GM12878 (cell line): ENCODE measurements around the gene UNC119B. TPM values are rescaled to one million over a fixed set of nuclear protein-coding genes. Genes with fewer than 3 reads are reported as not detected.

Experiments
- ATAC-seq: fragments of 200-7000 bp; cut with Tn5 transposase; 3 replicates; pipeline ENCODE4 v1.9.1; 2020; ENCODE audit warnings: mild to moderate bottlenecking, moderate library complexity
- BruUV-seq: library from RNA; stranded (reverse); fragments of 400-500 nt; replicated peaks from 2 replicates; lab custom pipeline; 2021; lab: Mats Ljungman, UMichigan
- CTCF ChIA-PET: fragments of 300-600 bp; sonication (Branson Sonifier 250); formaldehyde crosslinking; extraction: SDS; loops from one replicate; lab custom pipeline; 2021; ENCODE audit warnings: inconsistent platforms; lab: Yijun Ruan, JAX
- POLR2A ChIA-PET: fragments of 350-600 bp; formaldehyde crosslinking; extraction: SDS; loops from one replicate; lab custom pipeline; 2021; ENCODE audit warnings: inconsistent platforms; lab: Charles Lee
- RAD21 ChIA-PET: fragments of 300-600 bp; sonication (Branson Sonifier 250); formaldehyde crosslinking; loops from one replicate; lab custom pipeline; 2023; ENCODE audit warnings: antibody characterized with exemption; ENCODE audit not compliant: unreplicated experiment; lab: Charles Lee
- SMC1A ChIA-PET: fragments of 300-600 bp; sonication (Branson Sonifier 250); formaldehyde crosslinking; loops from one replicate; lab custom pipeline; 2023; ENCODE audit not compliant: unreplicated experiment, uncharacterized antibody; lab: Charles Lee
- DNase-seq: peaks from one replicate; pipeline ENCODE4 v3.0.0-alpha.2; 2011; ENCODE audit warnings: low read depth, low spot score
- FAIRE-seq: peaks from 3 replicates; lab custom pipeline; 2011; peaks lifted over from hg19 to GRCh38; lab: Jason Lieb, UNC
- H2AFZ ChIP-seq: 2 replicates; pipeline ENCODE4 v1.6.0; 2011; ENCODE audit warnings: low read depth, low read length, control low read depth; ENCODE audit not compliant: control insufficient read depth
- H3K27ac ChIP-seq: 2 replicates; pipeline ENCODE4 v1.5.1; 2011; ENCODE audit warnings: control low read depth; ENCODE audit not compliant: control insufficient read depth, insufficient read depth
- H3K27me3 ChIP-seq, 2 experiments: replicated peaks in 1 of 2; 2 replicates each; pipeline versions ENCODE4 v1.6.0 to v1.6.1; 2011; ENCODE audit warnings: low read length in 1 of 2; ENCODE audit not compliant: control insufficient read depth in 2 of 2, insufficient read depth in 2 of 2
- H3K36me3 ChIP-seq, 2 experiments: 2 replicates each; pipeline ENCODE4 v1.5.1; 2011; ENCODE audit warnings: low read length in 1 of 2; ENCODE audit not compliant: control insufficient read depth in 2 of 2, insufficient read depth in 2 of 2
- H3K4me1 ChIP-seq: 2 replicates; pipeline ENCODE4 v1.6.1; 2011; ENCODE audit warnings: mild to moderate bottlenecking, low read length, moderate library complexity, mixed read lengths; ENCODE audit not compliant: control insufficient read depth, insufficient read depth
- H3K4me2 ChIP-seq: 2 replicates; pipeline ENCODE4 v1.6.0; 2011; ENCODE audit warnings: control low read depth; ENCODE audit not compliant: control insufficient read depth, insufficient read depth
- H3K4me3 ChIP-seq: fragments of 200-600 bp; sonication (generic); 2 replicates; pipeline ENCODE4 v1.5.1; 2016
- H3K79me2 ChIP-seq: 2 replicates; pipeline ENCODE4 v1.6.0; 2011; ENCODE audit warnings: low read length; ENCODE audit not compliant: control insufficient read depth, insufficient read depth
- H3K9ac ChIP-seq: 2 replicates; pipeline ENCODE4 v1.8.0; 2011; ENCODE audit warnings: low read length, control low read depth, mixed read lengths; ENCODE audit not compliant: control insufficient read depth, insufficient read depth
- H3K9me3 ChIP-seq: replicated peaks from 3 replicates; pipeline ENCODE4 v1.5.1; 2011; ENCODE audit warnings: mild to moderate bottlenecking, low read length; ENCODE audit not compliant: control insufficient read depth, insufficient read depth
- H4K20me1 ChIP-seq: 2 replicates; pipeline ENCODE4 v1.6.0; 2011; ENCODE audit not compliant: control insufficient read depth, insufficient read depth
- BACH1 ChIP-seq: fragments of 450-650 bp; IDR thresholded peaks from 2 replicates; pipeline ENCODE4 v1.6.1; 2017; ENCODE audit warnings: mild to moderate bottlenecking, borderline replicate concordance
- BHLHE40 ChIP-seq, 2 experiments: fragments of 450-650 bp in 1 of 2; IDR thresholded peaks; 2 replicates each; pipeline ENCODE4 v1.6.1; 2011 to 2017; ENCODE audit warnings: low read depth in 2 of 2, borderline replicate concordance in 1 of 2, improper control_type of control experiment in 1 of 2, low read length in 1 of 2, mild to moderate bottlenecking in 1 of 2
- BRCA1 ChIP-seq: IDR thresholded peaks from 2 replicates; pipeline ENCODE4 v1.6.1; 2011; ENCODE audit warnings: low read depth, low read length, improper control_type of control experiment
- CHD2 ChIP-seq: IDR thresholded peaks from 2 replicates; pipeline ENCODE4 v1.6.1; 2011; ENCODE audit warnings: low read depth, low read length, improper control_type of control experiment, borderline replicate concordance
- CREB1 ChIP-seq: IDR thresholded peaks from 2 replicates; pipeline ENCODE4 v1.6.1; 2012; ENCODE audit warnings: low read depth, mild to moderate bottlenecking, inconsistent platforms
- CTCF ChIP-seq, 3 experiments: IDR thresholded peaks in 2 of 3; conservative IDR thresholded peaks in 1 of 3; 2 replicates each; pipeline ENCODE4 v1.5.1; 2011; ENCODE audit warnings: low read depth in 3 of 3, low read length in 3 of 3, mild to moderate bottlenecking in 3 of 3, control low read depth in 2 of 3, moderate library complexity in 2 of 3, inconsistent platforms in 1 of 3, mixed read lengths in 1 of 3; ENCODE audit not compliant: control insufficient read depth in 2 of 3, insufficient read depth in 1 of 3; ENCODE audit errors: extremely low read depth in 1 of 3
- E2F4 ChIP-seq: IDR thresholded peaks from 2 replicates; pipeline ENCODE4 v1.6.1; 2012; ENCODE audit warnings: low read depth, low read length, improper control_type of control experiment
- E2F8 ChIP-seq: fragments of 450-650 bp; IDR thresholded peaks from 2 replicates; pipeline ENCODE4 v1.6.1; 2018; ENCODE audit warnings: mild to moderate bottlenecking, low read depth, moderate library complexity; ENCODE audit not compliant: partially characterized antibody
- FOXM1 ChIP-seq: IDR thresholded peaks from 2 replicates; pipeline ENCODE4 v1.6.1; 2012; ENCODE audit warnings: low read depth, mild to moderate bottlenecking, inconsistent platforms, low read length, moderate library complexity
- JUND ChIP-seq: IDR thresholded peaks from 2 replicates; pipeline ENCODE4 v1.6.1; 2012; ENCODE audit warnings: low read depth, mild to moderate bottlenecking, low read length, improper control_type of control experiment, moderate library complexity
- LARP7 ChIP-seq: fragments of 450-650 bp; IDR thresholded peaks from 2 replicates; pipeline ENCODE4 v1.6.1; 2017; ENCODE audit warnings: mild to moderate bottlenecking
- NR2C1 ChIP-seq: fragments of 450-650 bp; IDR thresholded peaks from 2 replicates; pipeline ENCODE4 v1.6.1; 2017; ENCODE audit warnings: antibody characterized with exemption, mild to moderate bottlenecking, moderate library complexity
- RBBP5 ChIP-seq: fragments of 200-600 bp; sonication (generic); conservative IDR thresholded peaks from 2 replicates; pipeline ENCODE4 v1.6.1; 2016
- RFX5 ChIP-seq: IDR thresholded peaks from 2 replicates; pipeline ENCODE4 v1.6.1; 2011; ENCODE audit warnings: low read depth, low read length, improper control_type of control experiment
- SREBF1 ChIP-seq: IDR thresholded peaks from 2 replicates; pipeline ENCODE4 v1.6.1; 2012; ENCODE audit warnings: mild to moderate bottlenecking, low read length
- SUZ12 ChIP-seq: fragments of 200-600 bp; sonication (generic); IDR thresholded peaks from one replicate; pipeline ENCODE4 v1.6.1; 2018; ENCODE audit warnings: antibody characterized with exemption, mild to moderate bottlenecking; ENCODE audit not compliant: unreplicated experiment
- WRNIP1 ChIP-seq: IDR thresholded peaks from 2 replicates; pipeline ENCODE4 v1.6.1; 2011; ENCODE audit warnings: low read depth, low read length, improper control_type of control experiment, borderline replicate concordance
- WGBS: methylation state at CpG from one replicate; pipeline ENCODE4 v1.1.6; 2016; ENCODE audit warnings: low lambda C conversion rate; ENCODE audit not compliant: insufficient replicate concordance, insufficient coverage; ENCODE audit errors: missing lambda C conversion rate; 5-methylcytosine and 5-hydroxymethylcytosine counted together
- in situ Hi-C: fragments of 300-500 bp; cut with MboI; formaldehyde crosslinking; loops from 9 replicates; pipeline ENCODE4 v1.14.3; 2018; ENCODE audit warnings: mixed read lengths
- intact Hi-C: fragments of 100-400 bp; cut with micrococcal nuclease; formaldehyde crosslinking; loops from one replicate; pipeline ENCODE4 v1.14.2; 2022; ENCODE audit not compliant: unreplicated experiment
- polyA plus RNA-seq, 11 experiments: library from polyadenylated mRNA; depleted of rRNA in 4 of 11; unstranded in 6 of 11; stranded (reverse) in 5 of 11; fragments of >200 nt; fragmentation: Nextera tagmentation in 4 of 11; fragmentation: Illumina TruSeq in 1 of 11; extraction: Ambion mirVana in 4 of 11; extraction: Trizol in 1 of 11; gene quantifications; 1 replicate in 1 of 11; 2 replicates in 10 of 11; pipeline versions ENCODE4 v1.2.1 to v1.2.3, GENCODE V29; 2011 to 2016; ENCODE audit warnings: inconsistent platforms in 2 of 11, missing spikeins in 2 of 11, low read depth in 1 of 11
- total RNA-seq, 4 experiments: library from RNA; depleted of rRNA in 3 of 4; stranded (reverse); fragments of >200 nt in 3 of 4; fragmentation: Illumina TruSeq in 1 of 4; extraction: Trizol in 1 of 4; gene quantifications; 2 replicates each; pipeline versions ENCODE4 v1.2.1 to v1.2.3, GENCODE V29; 2013 to 2021

UNC119B gene
- total and polyA plus RNA-seq, 10 of the 15 experiments (the other 5 are each of a cell fraction or from before 2014, with no cell fraction given), result 4.3 to 31.5 (median 10.5) TPM

GRCh38 chr12:120687578-120688289 lies 22.5 kb upstream of the UNC119B start:
- Histone ChIP-seq H3K9me3 (peaks cover 2% of the 10 kb centered on the region; the same call in 1 of the 3 replicates), H3K27me3 (no peaks in the 10 kb centered on the region), H3K9ac (peak overlapping the region; percentile 86), H4K20me1 (no peaks in the 10 kb centered on the region; the same call in 1 of the 2 replicates), H3K4me3 (peak overlapping the region; percentile 97), H3K79me2 (peaks cover 57% of the 10 kb centered on the region), H3K4me2 (peak overlapping the region; percentile 70), H2AFZ (no peak overlapping the region), H3K36me3 (peaks cover 0 to 2% of the 10 kb centered on the region in 2 experiments; a peak in 2 of 4 replicates), H3K27ac (peak overlapping the region; percentile 74), H3K4me1 (peaks cover 15% of the 10 kb centered on the region)
- no peak for FAIRE-seq
- WGBS, result under 1% methylated on average over 31 of the region's 31 CpGs
- POLR2A ChIA-PET, result interaction anchor here (1.0 to 7.4 kb wide), 12 partner anchors 9 to 284 kb away, joined by 3 to 57 read pairs (median 6); partner anchors contain the start of gene POP5
- CTCF ChIA-PET, result interaction anchor here (0.7 to 24.8 kb wide), 14 partner anchors 9 to 285 kb away, joined by 3 to 454 read pairs (median 4); partner anchors contain the start of genes CABP1 and POP5
- BruUV-seq, result no TSS peak
- no peak for DNase-seq
- in situ Hi-C loops (no loop called here), intact Hi-C loops (loop anchor here (2.0 to 5.0 kb wide), 4 partner anchors 25 to 283 kb away; no protein-coding TSS in a partner anchor)
- no peak for ATAC-seq
- RAD21 ChIA-PET, result interaction anchor here (0.8 to 8.9 kb wide), 9 partner anchors 10 to 284 kb away, joined by 3 to 144 read pairs (median 11); partner anchors contain the start of genes POP5 and UNC119B
- SMC1A ChIA-PET, result interaction anchor here (1.0 to 11.7 kb wide), 11 partner anchors 10 to 284 kb away, joined by 3 to 167 read pairs (median 6); partner anchors contain the start of genes POP5 and UNC119B
- TF ChIP-seq FOXM1 (no peak), E2F4 (no peak), E2F8 (no peak), WRNIP1 (0 out of 2 replicates have a peak, but pooled peaks have one; percentile 26), RBBP5 (no peak), BRCA1 (no peak), SUZ12 (no peak), BACH1 (no peak), CTCF (IDR thresholded peaks at IDR 0.05 in 2 of 3, conservative IDR thresholded peaks at IDR 0.05 in 1 of 3; ENCODE audit: control insufficient read depth in 2 of 3, extremely low read depth in 1 of 3, insufficient read depth in 1 of 3, low read depth in 3 of 3, low read length in 3 of 3) (0 out of 6 replicates have a peak, but pooled peaks of 1 of the 3 experiments have one; percentile 4), BHLHE40 (IDR thresholded peaks at IDR 0.05; ENCODE audit: borderline replicate concordance in 1 of 2, low read depth in 2 of 2, low read length in 1 of 2) (peak; percentile 96), SREBF1 (no peak), CREB1 (no peak), CHD2 (no peak), RFX5 (no peak), NR2C1 (no peak), JUND (no peak), LARP7 (no peak)
